HUDEP-2 (cell line): Measurements from ENCODE around the gene GHR.
"Not testable (repeated sequence)": the region's sequence is repeated elsewhere in the genome, so short reads cannot be mapped to it uniquely, and the experiment has no call there.

Experiments used
- DNase-seq, 76 experiments: peaks; one replicate each; lab custom pipeline; 2025; ENCODE audit not compliant: unreplicated experiment in 76 of 76; lab: John Stamatoyannopoulos, UW

Gene GHR

GRCh38 chr5:42564689-42565356 is 141.6 kb downstream of the GHR start:
- DNase-seq, result no peak

GRCh38 chr5:42566652-42567295 is 143.5 kb downstream of the GHR start:
- no peak for DNase-seq

GRCh38 chr5:42569325-42569724 is 146.1 kb downstream of the GHR start:
- DNase-seq, result no peak

GRCh38 chr5:42569953-42570548 is 146.8 kb downstream of the GHR start:
- DNase-seq, result no peak

- DNase-seq, result no peak
Observed at GRCh38 chr5:42570966-42571960, 148.0 kb downstream of the GHR start.

GRCh38 chr5:42572313-42572712 is 149.1 kb downstream of the GHR start:
- DNase-seq, result no peak

GRCh38 chr5:42573386-42573785 is 150.1 kb downstream of the GHR start:
- no peak for DNase-seq

GRCh38 chr5:42575914-42576313 is 152.7 kb downstream of the GHR start:
- DNase-seq, result not testable (repeated sequence)

GRCh38 chr5:42578901-42579300 is 155.7 kb downstream of the GHR start:
- not testable (repeated sequence) for DNase-seq

- no peak for DNase-seq
Observed at GRCh38 chr5:42579320-42579719, 156.1 kb downstream of the GHR start.

GRCh38 chr5:42581845-42582244 is 158.6 kb downstream of the GHR start:
- no peak for DNase-seq

- no peak for DNase-seq
Observed at GRCh38 chr5:42582723-42583122, 159.5 kb downstream of the GHR start.

GRCh38 chr5:42583322-42583721 is 160.1 kb downstream of the GHR start:
- DNase-seq, result peak in 54 of 76 experiments; percentile 1 to 64 (median 22)

- peak in 73 of 76 experiments; percentile 2 to 86 (median 63) for DNase-seq
Observed at GRCh38 chr5:42586625-42587024, 163.4 kb downstream of the GHR start.

GRCh38 chr5:42587096-42587723 is 164.0 kb downstream of the GHR start:
- peak in 1 of 76 experiments; percentile 10 for DNase-seq

- DNase-seq, result peak in 2 of 76 experiments; percentile 15 to 45
Observed at GRCh38 chr5:42590566-42590965, 167.3 kb downstream of the GHR start.

GRCh38 chr5:42591015-42591414 is 167.8 kb downstream of the GHR start:
- DNase-seq, result peak in 68 of 76 experiments; percentile 2 to 74 (median 45)

GRCh38 chr5:42592401-42593140 is 169.3 kb downstream of the GHR start:
- no peak for DNase-seq

GRCh38 chr5:42593591-42593990 is 170.4 kb downstream of the GHR start:
- DNase-seq, result no peak

- no peak for DNase-seq
Observed at GRCh38 chr5:42595597-42595996, 172.4 kb downstream of the GHR start.
